SH-SY5Y (cell line): ENCODE data around the gene ZNF343.

Experiments
- GATA2 ChIP-seq: IDR thresholded peaks from 2 replicates; pipeline ENCODE4 v1.6.1; 2011; ENCODE audit warnings: mild to moderate bottlenecking, low read depth, low read length
- GATA3 ChIP-seq: IDR thresholded peaks from 2 replicates; pipeline ENCODE4 v1.6.1; 2011; ENCODE audit warnings: low read depth, mild to moderate bottlenecking, low read length, moderate library complexity

GRCh38 chr20:2460752-2461424 is 47.8 kb downstream of the ZNF343 start:
- TF ChIP-seq GATA3 (no peak), GATA2 (no peak)
